RKO (cell line): Measurements from ENCODE around the gene GABRP.
A peak's percentile ranks its signal among the peaks of the same experiment; 100 is the strongest.
"Not testable (repeated sequence)": the region's sequence is repeated elsewhere in the genome, so short reads cannot be mapped to it uniquely, and the experiment has no call there.

Experiments
- DNase-seq: peaks from one replicate; pipeline ENCODE4 v3.0.0-alpha.2; 2016; ENCODE audit warnings: low spot score

Gene GABRP

GRCh38 chr5:170755679-170756456 lies 27.7 kb upstream of the GABRP start:
- DNase-seq = no peak

- no peak for DNase-seq
Observed at GRCh38 chr5:170756691-170757090, 26.8 kb upstream of the GABRP start.

- DNase-seq = no peak
Observed at GRCh38 chr5:170757182-170757601, 26.3 kb upstream of the GABRP start.

- no peak for DNase-seq
Observed at GRCh38 chr5:170757669-170758068, 25.9 kb upstream of the GABRP start.

- no peak for DNase-seq
Observed at GRCh38 chr5:170758481-170758880, 25.0 kb upstream of the GABRP start.

- no peak for DNase-seq
Observed at GRCh38 chr5:170760113-170760512, 23.4 kb upstream of the GABRP start.

- DNase-seq = no peak
Observed at GRCh38 chr5:170761048-170761707, 22.3 kb upstream of the GABRP start.

- no peak for DNase-seq
Observed at GRCh38 chr5:170761708-170762066, 21.8 kb upstream of the GABRP start.

- DNase-seq = not testable (repeated sequence)
Observed at GRCh38 chr5:170762298-170762697, 21.2 kb upstream of the GABRP start.

- not testable (repeated sequence) for DNase-seq
Observed at GRCh38 chr5:170765868-170766267, 17.7 kb upstream of the GABRP start.

- no peak for DNase-seq
Observed at GRCh38 chr5:170769246-170769645, 14.3 kb upstream of the GABRP start.

- DNase-seq = no peak
Observed at GRCh38 chr5:170769898-170770416, 13.6 kb upstream of the GABRP start.

GRCh38 chr5:170771496-170771895 lies 12.0 kb upstream of the GABRP start:
- DNase-seq = no peak

- DNase-seq = no peak
Observed at GRCh38 chr5:170773024-170773985, 10.2 kb upstream of the GABRP start.

GRCh38 chr5:170774831-170775230 lies 8.7 kb upstream of the GABRP start:
- no peak for DNase-seq

GRCh38 chr5:170781946-170782345 lies 1.6 kb upstream of the GABRP start:
- no peak for DNase-seq

GRCh38 chr5:170782438-170782837 lies 1.1 kb upstream of the GABRP start:
- no peak for DNase-seq

GRCh38 chr5:170785416-170785815 lies 1.9 kb downstream of the GABRP start:
- DNase-seq = no peak

GRCh38 chr5:170787216-170787615 lies 3.7 kb downstream of the GABRP start:
- no peak for DNase-seq

- DNase-seq = no peak
Observed at GRCh38 chr5:170788626-170789304, 5.2 kb downstream of the GABRP start.

- DNase-seq = peak; percentile 60
Observed at GRCh38 chr5:170791325-170791954, 7.9 kb downstream of the GABRP start.
